OCI-LY7 (cell line): ENCODE data around the gene NEMP1. TPM values are rescaled to one million over a fixed set of nuclear protein-coding genes. Genes with fewer than 3 reads are reported as not detected.

Source experiments
- BruUV-seq: library from RNA; stranded (reverse); fragments of 400-500 nt; replicated peaks from 2 replicates; lab custom pipeline; 2021; lab: Mats Ljungman, UMichigan
- CTCF ChIA-PET: fragments of 300-600 bp; sonication (Branson Sonifier 250); formaldehyde crosslinking; loops from one replicate; lab custom pipeline; 2022; ENCODE audit warnings: antibody characterized with exemption; ENCODE audit not compliant: unreplicated experiment; lab: Charles Lee
- POLR2A ChIA-PET: fragments of 300-600 bp; sonication (Branson Sonifier 250); formaldehyde crosslinking; loops from one replicate; lab custom pipeline; 2022; ENCODE audit warnings: antibody characterized with exemption; lab: Charles Lee
- DNase-seq: peaks from one replicate; pipeline ENCODE4 v3.0.0-alpha.2; 2015; ENCODE audit warnings: low spot score
- H2AFZ ChIP-seq: fragments of 200-600 bp; sonication (generic), shearing (Covaris generic); 2 replicates; pipeline ENCODE4 v1.6.1; 2014; ENCODE audit warnings: mild to moderate bottlenecking, antibody characterized with exemption, low read length, moderate library complexity
- H3K27ac ChIP-seq: fragments of 200-600 bp; sonication (generic); 2 replicates; pipeline ENCODE4 v1.5.1; 2014; ENCODE audit warnings: mixed run types, low read depth, mild to moderate bottlenecking, moderate library complexity, low read length, inconsistent platforms; ENCODE audit not compliant: poor library complexity, severe bottlenecking
- H3K36me3 ChIP-seq: fragments of 200-600 bp; sonication (generic); 2 replicates; pipeline ENCODE4 v1.6.1; 2014; ENCODE audit warnings: mild to moderate bottlenecking, antibody characterized with exemption, low read length, moderate library complexity, mixed read lengths; ENCODE audit not compliant: insufficient read depth
- H3K4me1 ChIP-seq: fragments of 200-600 bp; sonication (generic); 2 replicates; pipeline ENCODE4 v1.5.1; 2014; ENCODE audit warnings: mild to moderate bottlenecking, low read length; ENCODE audit not compliant: insufficient read depth, poor library complexity, severe bottlenecking
- H3K4me2 ChIP-seq: fragments of 200-600 bp; sonication (generic); 2 replicates; pipeline ENCODE4 v1.6.1; 2014; ENCODE audit warnings: mild to moderate bottlenecking, low read length
- H3K4me3 ChIP-seq: fragments of 200-600 bp; sonication (generic); 2 replicates; pipeline ENCODE4 v1.5.1; 2014; ENCODE audit warnings: mild to moderate bottlenecking, low read depth, low read length; ENCODE audit not compliant: poor library complexity, severe bottlenecking
- H3K79me2 ChIP-seq: fragments of 200-600 bp; sonication (generic); 2 replicates; pipeline ENCODE4 v1.6.1; 2016; ENCODE audit warnings: low read depth, mild to moderate bottlenecking, low read length, moderate library complexity, mixed read lengths; ENCODE audit not compliant: insufficient read depth
- H3K9me2 ChIP-seq: fragments of 200-600 bp; sonication (generic); 2 replicates; pipeline ENCODE4 v1.6.1; 2016; ENCODE audit warnings: mild to moderate bottlenecking, low read length, mixed read lengths; ENCODE audit not compliant: insufficient read depth
- H3K9me3 ChIP-seq: fragments of 200-600 bp; sonication (generic); 2 replicates; pipeline ENCODE4 v1.6.1; 2014; ENCODE audit warnings: mild to moderate bottlenecking, mixed run types, low read length, mixed read lengths
- H4K20me1 ChIP-seq: fragments of 200-600 bp; sonication (generic); 2 replicates; pipeline ENCODE4 v1.6.1; 2014; ENCODE audit warnings: mild to moderate bottlenecking, antibody characterized with exemption, low read length, moderate library complexity, mixed read lengths; ENCODE audit not compliant: insufficient read depth
- CTCF ChIP-seq: fragments of 200-600 bp; sonication (generic); conservative IDR thresholded peaks from 2 replicates; pipeline ENCODE4 v1.5.1; 2014; ENCODE audit warnings: mild to moderate bottlenecking, antibody characterized with exemption, low read length, moderate library complexity, mixed read lengths
- EZH2phosphoT487 ChIP-seq: fragments of 200-600 bp; sonication (generic); IDR thresholded peaks from 2 replicates; pipeline ENCODE4 v1.6.1; 2018; ENCODE audit warnings: low read depth, borderline replicate concordance, mild to moderate bottlenecking, mixed run types, antibody characterized with exemption, low read length, moderate library complexity, mixed read lengths
- intact Hi-C: fragments of 100-400 bp; cut with micrococcal nuclease; formaldehyde crosslinking; loops from one replicate; pipeline ENCODE4 v1.10.0; 2022; ENCODE audit not compliant: unreplicated experiment
- total RNA-seq, 2 experiments: library from RNA; depleted of rRNA in 1 of 2; stranded (reverse); fragments of >200 nt in 1 of 2; shearing (Covaris generic) in 1 of 2; gene quantifications; 2 replicates each; pipeline ENCODE4 v1.2.3, GENCODE V29; 2014 to 2022

Gene NEMP1
- total RNA-seq, 2 experiments from 2014 or later = 45.7 to 86.3 TPM

GRCh38 chr12:57104292-57104910, 25.8 kb upstream of the NEMP1 start:
- no peak overlapping the region for H3K27ac ChIP-seq
- ChIA-PET POLR2A (interaction anchor here (1.1 to 1.2 kb wide), 2 partner anchors 11 to 125 kb away, joined by 3 read pairs; partner anchors contain the start of gene SHMT2), CTCF (interaction anchor here (0.5 to 1.1 kb wide), 2 partner anchors 15 to 898 kb away, joined by 3 read pairs; no protein-coding TSS in a partner anchor)
- peaks cover 13% of the 10 kb centered on the region; the same call in 1 of the 2 replicates for H3K79me2 ChIP-seq
- no peak overlapping the region for H3K4me3 ChIP-seq
- peaks cover 14% of the 10 kb centered on the region for H3K4me1 ChIP-seq
- H2AFZ ChIP-seq = no peak overlapping the region
- no peak overlapping the region for H3K4me2 ChIP-seq
- peaks cover 76% of the 10 kb centered on the region for H3K36me3 ChIP-seq
- DNase-seq = no peak
- no TSS peak for BruUV-seq
- H3K9me3 ChIP-seq = no peaks in the 10 kb centered on the region
- intact Hi-C loops = no loop called here
- TF ChIP-seq CTCF (no peak), EZH2phosphoT487 (no peak)
- no peaks in the 10 kb centered on the region for H4K20me1 ChIP-seq
- H3K9me2 ChIP-seq = no peaks in the 10 kb centered on the region

- intact Hi-C loops = no loop called here
- no peaks in the 10 kb centered on the region for H3K9me2 ChIP-seq
- H3K4me3 ChIP-seq = no peak overlapping the region
- TF ChIP-seq CTCF = no peak
- no peak for TF ChIP-seq EZH2phosphoT487
- H2AFZ ChIP-seq = no peak overlapping the region
- POLR2A ChIA-PET = interaction anchor here (1.1 to 1.2 kb wide), 3 partner anchors 11 to 126 kb away, joined by 3 read pairs; partner anchors contain the start of gene SHMT2
- H3K79me2 ChIP-seq = peaks cover 8% of the 10 kb centered on the region; the same call in 1 of the 2 replicates
- DNase-seq = no peak
- H3K4me1 ChIP-seq = peaks cover 12% of the 10 kb centered on the region
- H3K9me3 ChIP-seq = no peaks in the 10 kb centered on the region
- CTCF ChIA-PET = interaction anchor here (0.5 to 1.1 kb wide), 3 partner anchors 8 to 898 kb away, joined by 3 to 6 read pairs (median 3); partner anchors contain the start of gene STAT6
- H3K27ac ChIP-seq = no peak overlapping the region
- H3K36me3 ChIP-seq = peaks cover 81% of the 10 kb centered on the region
- no peak overlapping the region for H3K4me2 ChIP-seq
- BruUV-seq = TSS peak; percentile 26
- no peaks in the 10 kb centered on the region for H4K20me1 ChIP-seq
Measured at GRCh38 chr12:57103856-57104255, 25.3 kb upstream of the NEMP1 start.
